Nephron (organoid): ENCODE results near the gene CLPTM1L.

ENCODE experiments used
- H3K27ac Mint-ChIP-seq, 3 experiments: 2 replicates each; pipeline ENCODE4 v1.8.0; 2020; ENCODE audit warnings: mixed read lengths in 3 of 3, mild to moderate bottlenecking in 2 of 3, moderate library complexity in 1 of 3
- H3K27me3 Mint-ChIP-seq: 2 replicates; pipeline ENCODE4 v1.8.0; 2021; ENCODE audit warnings: low read depth, mild to moderate bottlenecking, moderate library complexity, mixed read lengths
- H3K36me3 Mint-ChIP-seq: 2 replicates; pipeline ENCODE4 v1.8.0; 2020; ENCODE audit warnings: low read depth, mixed read lengths
- H3K4me1 Mint-ChIP-seq: 2 replicates; pipeline ENCODE4 v1.8.0; 2020; ENCODE audit warnings: mixed read lengths
- H3K4me3 Mint-ChIP-seq, 3 experiments: 2 replicates each; pipeline ENCODE4 v1.8.0; 2020; ENCODE audit warnings: mild to moderate bottlenecking in 3 of 3, mixed read lengths in 3 of 3, moderate library complexity in 2 of 3
- H3K9me3 Mint-ChIP-seq: 2 replicates; pipeline ENCODE4 v1.8.0; 2020; ENCODE audit warnings: mixed read lengths
- CTCF ChIP-seq, 3 experiments: fragments of 200-600 bp; sonication (generic); IDR thresholded peaks; one replicate each; pipeline ENCODE4 v1.5.0; 2021; ENCODE audit warnings: antibody characterized with exemption in 3 of 3; ENCODE audit not compliant: unreplicated experiment in 3 of 3

The CLPTM1L gene

GRCh38 chr5:1382248-1382700, 37.4 kb upstream of the CLPTM1L start:
- no peak overlapping the region for H3K27ac Mint-ChIP-seq
- no peak overlapping the region for H3K4me3 Mint-ChIP-seq
- peaks cover 88% of the 10 kb centered on the region for H3K27me3 Mint-ChIP-seq
- H3K9me3 Mint-ChIP-seq, result peaks cover 8% of the 10 kb centered on the region
- H3K4me1 Mint-ChIP-seq, result peaks cover 21% of the 10 kb centered on the region
- H3K36me3 Mint-ChIP-seq, result no peaks in the 10 kb centered on the region
- TF ChIP-seq CTCF (IDR thresholded peaks at IDR 0.05; ENCODE audit: unreplicated experiment in 3 of 3), result no peak

- peak overlapping the region in 2 of 3 experiments; percentile 28 to 31 for H3K4me3 Mint-ChIP-seq
- peaks cover 8% of the 10 kb centered on the region for H3K9me3 Mint-ChIP-seq
- H3K4me1 Mint-ChIP-seq, result peaks cover 16% of the 10 kb centered on the region
- no peak for TF ChIP-seq CTCF (IDR thresholded peaks at IDR 0.05; ENCODE audit: unreplicated experiment in 3 of 3)
- no peaks in the 10 kb centered on the region for H3K36me3 Mint-ChIP-seq
- peaks cover 87% of the 10 kb centered on the region for H3K27me3 Mint-ChIP-seq
- H3K27ac Mint-ChIP-seq, result no peak overlapping the region
Observed at GRCh38 chr5:1381370-1382247, 36.7 kb upstream of the CLPTM1L start.

GRCh38 chr5:1380910-1381309, 36.0 kb upstream of the CLPTM1L start:
- H3K4me3 Mint-ChIP-seq, result no peak overlapping the region
- H3K27ac Mint-ChIP-seq, result no peak overlapping the region
- peaks cover 16% of the 10 kb centered on the region for H3K4me1 Mint-ChIP-seq
- no peaks in the 10 kb centered on the region for H3K36me3 Mint-ChIP-seq
- H3K9me3 Mint-ChIP-seq, result peaks cover 8% of the 10 kb centered on the region
- no peak for TF ChIP-seq CTCF (IDR thresholded peaks at IDR 0.05; ENCODE audit: unreplicated experiment in 3 of 3)
- H3K27me3 Mint-ChIP-seq, result peaks cover 84% of the 10 kb centered on the region

- H3K27me3 Mint-ChIP-seq, result peaks cover 85% of the 10 kb centered on the region
- no peak overlapping the region for H3K27ac Mint-ChIP-seq
- peaks cover 11% of the 10 kb centered on the region for H3K4me1 Mint-ChIP-seq
- peaks cover 8% of the 10 kb centered on the region for H3K9me3 Mint-ChIP-seq
- TF ChIP-seq CTCF (IDR thresholded peaks at IDR 0.05; ENCODE audit: unreplicated experiment in 3 of 3), result peak; percentile 66 to 83 (median 73)
- no peaks in the 10 kb centered on the region for H3K36me3 Mint-ChIP-seq
- no peak overlapping the region for H3K4me3 Mint-ChIP-seq
Observed at GRCh38 chr5:1380011-1380817, 35.3 kb upstream of the CLPTM1L start.

GRCh38 chr5:1378866-1379659, 34.2 kb upstream of the CLPTM1L start:
- peaks cover 10% of the 10 kb centered on the region for H3K4me1 Mint-ChIP-seq
- no peak overlapping the region for H3K4me3 Mint-ChIP-seq
- H3K27ac Mint-ChIP-seq, result no peak overlapping the region
- TF ChIP-seq CTCF (IDR thresholded peaks at IDR 0.05; ENCODE audit: unreplicated experiment in 3 of 3), result no peak
- peaks cover 8% of the 10 kb centered on the region for H3K9me3 Mint-ChIP-seq
- H3K27me3 Mint-ChIP-seq, result peaks cover 89% of the 10 kb centered on the region
- H3K36me3 Mint-ChIP-seq, result no peaks in the 10 kb centered on the region
